Measurements from ENCODE around the gene PSME1.
A peak's percentile ranks its signal among the peaks of the same experiment; 100 is the strongest.

The PSME1 gene

DNA sequence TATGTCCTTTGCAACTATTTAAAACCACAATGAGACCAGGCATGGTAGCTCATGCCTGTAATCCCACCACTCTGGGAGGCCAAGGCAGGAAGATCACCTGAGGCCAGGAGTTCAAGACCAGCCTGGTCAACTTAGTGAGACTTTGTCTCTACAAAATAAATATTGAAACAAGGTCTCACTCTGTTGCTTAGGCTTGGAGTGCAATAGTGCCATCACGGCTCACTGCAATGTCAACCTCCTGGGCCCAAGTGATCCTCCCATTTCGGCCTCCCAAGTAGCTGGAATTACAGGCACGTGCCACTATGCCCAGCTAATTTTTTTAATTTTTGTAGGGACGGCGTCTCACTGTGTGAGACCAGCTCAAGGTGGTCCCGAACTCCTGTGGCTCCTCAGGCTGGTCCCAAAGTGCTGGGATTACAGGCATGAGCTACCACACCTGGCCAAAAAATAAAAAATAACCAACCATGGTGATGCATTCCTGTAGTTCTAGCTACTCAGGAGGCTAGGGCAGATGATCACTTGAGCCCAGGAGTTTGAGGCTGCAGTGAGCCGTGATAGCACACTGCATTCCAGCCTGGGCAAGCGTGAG, 6.5 kb upstream of the PSME1 start:
- intact Hi-C loops (cut with micrococcal nuclease), result no loop called here
- H3K27me3 Mint-ChIP-seq, result no peaks in the 10 kb centered on the region
- H3K36me3 Mint-ChIP-seq (ENCODE audit: low read depth), result peaks cover 33% of the 10 kb centered on the region
- no peak overlapping the region for H3K27ac Mint-ChIP-seq
- H3K4me1 Mint-ChIP-seq (ENCODE audit: low read depth), result peaks cover 17% of the 10 kb centered on the region
- no peak overlapping the region for H3K4me3 Mint-ChIP-seq
- H3K9me3 Mint-ChIP-seq, result no peaks in the 10 kb centered on the region

DNA sequence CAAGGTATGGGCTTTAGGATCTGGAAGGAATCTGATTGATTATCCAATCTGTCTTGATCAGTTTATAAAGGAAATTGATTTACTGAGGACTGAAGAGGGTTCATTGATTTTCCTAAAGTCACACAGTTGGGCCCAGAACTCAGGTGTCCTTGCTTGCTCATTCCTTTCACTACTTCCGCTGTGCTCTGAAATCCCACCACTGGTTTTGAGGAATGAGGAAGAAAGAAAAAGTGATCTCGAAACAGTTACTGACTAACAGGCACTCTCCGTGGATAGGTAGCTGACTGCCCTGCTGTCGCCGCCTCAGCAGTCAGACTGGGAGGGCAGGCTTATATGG, 5.6 kb upstream of the PSME1 start, which contains the start of gene FITM1:
FITM1 (plus strand) TSS at position 280 of the 337 bp plus-strand sequence. CDS start 905 bp downstream, outside the sequence.
- peaks cover 21% of the 10 kb centered on the region for H3K4me1 Mint-ChIP-seq (ENCODE audit: low read depth)
- no peak within 1 kb of the TSS for H3K4me3 Mint-ChIP-seq
- intact Hi-C loops (cut with micrococcal nuclease), result no loop called here
- H3K9me3 Mint-ChIP-seq, result no peaks in the 10 kb centered on the region
- no peaks in the 10 kb centered on the region for H3K27me3 Mint-ChIP-seq
- H3K27ac Mint-ChIP-seq, result no peak within 1 kb of the TSS
- peaks cover 25% of the 10 kb centered on the region for H3K36me3 Mint-ChIP-seq (ENCODE audit: low read depth)

DNA sequence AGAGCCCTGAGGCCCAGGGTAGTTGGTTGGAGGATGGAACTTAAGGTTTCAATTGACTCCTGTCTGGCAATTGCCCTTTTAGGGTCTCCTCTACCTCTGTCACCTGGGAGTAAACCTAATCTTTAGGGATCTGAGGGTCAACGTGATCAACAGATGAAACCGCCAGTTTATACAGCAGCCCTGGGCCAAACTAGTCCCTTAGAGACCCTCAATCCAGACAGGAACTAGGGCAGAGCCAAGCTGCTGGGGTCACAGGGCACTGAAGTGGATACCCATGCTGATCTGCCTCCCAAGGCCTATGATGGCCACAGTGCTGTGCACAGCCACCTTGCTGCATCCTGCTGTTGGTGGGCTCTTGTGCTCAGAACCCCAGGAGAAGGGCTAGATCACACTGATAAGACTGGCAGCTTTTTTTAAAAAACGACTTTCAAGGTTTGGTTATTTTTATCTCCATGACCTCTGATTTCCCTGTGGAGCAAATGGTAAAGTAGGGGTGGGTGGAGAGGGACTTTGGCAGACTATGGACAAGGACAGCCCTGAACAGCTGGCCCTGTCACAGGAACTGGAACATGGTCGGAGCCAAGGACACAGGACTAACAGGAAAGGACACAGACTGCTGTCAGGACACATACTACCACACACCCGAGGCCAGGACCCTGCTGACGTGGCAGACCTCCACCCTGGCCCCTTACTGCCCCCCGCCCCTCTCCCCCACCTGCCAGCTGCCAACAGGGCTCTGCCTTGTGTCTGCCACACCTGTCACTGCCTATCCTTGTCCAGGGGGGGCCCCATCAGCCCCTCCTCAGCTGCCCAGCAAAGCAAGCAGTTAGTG, 5.1 kb upstream of the PSME1 start:
- H3K4me3 Mint-ChIP-seq, result no peak overlapping the region
- H3K4me1 Mint-ChIP-seq (ENCODE audit: low read depth), result peaks cover 25% of the 10 kb centered on the region
- H3K36me3 Mint-ChIP-seq (ENCODE audit: low read depth), result peaks cover 23% of the 10 kb centered on the region
- intact Hi-C loops (cut with micrococcal nuclease), result no loop called here
- H3K27ac Mint-ChIP-seq, result no peak overlapping the region
- no peaks in the 10 kb centered on the region for H3K9me3 Mint-ChIP-seq
- H3K27me3 Mint-ChIP-seq, result no peaks in the 10 kb centered on the region

DNA sequence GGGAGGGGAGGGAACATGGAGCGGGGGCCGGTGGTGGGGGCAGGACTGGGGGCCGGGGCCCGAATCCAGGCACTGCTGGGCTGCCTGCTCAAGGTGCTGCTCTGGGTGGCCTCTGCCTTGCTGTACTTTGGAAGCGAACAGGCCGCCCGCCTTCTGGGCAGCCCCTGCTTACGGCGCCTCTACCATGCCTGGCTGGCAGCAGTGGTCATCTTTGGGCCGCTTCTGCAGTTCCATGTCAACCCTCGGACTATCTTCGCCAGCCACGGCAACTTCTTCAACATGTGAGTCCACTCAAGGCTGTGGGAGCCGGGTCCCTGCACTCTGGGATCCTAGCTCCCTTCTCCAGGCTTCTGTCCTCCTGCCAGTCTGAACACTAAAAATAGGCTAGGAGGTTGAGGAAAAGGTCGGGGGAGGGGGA, 4.4 kb upstream of the PSME1 start:
- intact Hi-C loops (cut with micrococcal nuclease), result no loop called here
- no peaks in the 10 kb centered on the region for H3K27me3 Mint-ChIP-seq
- peaks cover 28% of the 10 kb centered on the region for H3K4me1 Mint-ChIP-seq (ENCODE audit: low read depth)
- no peak overlapping the region for H3K27ac Mint-ChIP-seq
- peaks cover 26% of the 10 kb centered on the region for H3K36me3 Mint-ChIP-seq (ENCODE audit: low read depth)
- no peaks in the 10 kb centered on the region for H3K9me3 Mint-ChIP-seq
- H3K4me3 Mint-ChIP-seq, result no peak overlapping the region

DNA sequence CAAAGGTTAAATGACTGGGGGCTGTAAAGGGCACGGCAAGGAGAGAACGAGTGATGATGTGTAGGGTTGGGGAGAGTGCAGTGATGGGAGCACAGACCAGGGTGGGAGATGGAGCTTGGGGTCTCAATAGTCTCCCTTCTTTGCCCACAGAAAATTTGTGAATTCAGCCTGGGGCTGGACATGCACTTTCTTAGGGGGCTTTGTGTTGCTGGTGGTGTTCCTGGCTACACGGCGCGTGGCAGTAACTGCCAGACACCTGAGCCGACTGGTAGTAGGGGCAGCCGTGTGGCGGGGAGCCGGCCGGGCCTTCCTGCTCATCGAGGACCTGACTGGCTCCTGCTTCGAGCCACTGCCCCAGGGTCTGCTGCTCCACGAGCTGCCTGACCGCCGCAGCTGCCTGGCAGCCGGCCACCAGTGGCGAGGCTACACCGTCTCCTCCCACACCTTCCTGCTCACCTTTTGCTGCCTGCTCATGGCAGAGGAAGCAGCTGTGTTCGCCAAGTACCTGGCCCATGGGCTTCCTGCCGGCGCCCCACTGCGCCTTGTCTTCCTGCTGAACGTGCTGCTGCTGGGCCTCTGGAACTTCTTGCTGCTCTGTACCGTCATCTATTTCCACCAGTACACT, 3.8 kb upstream of the PSME1 start:
- Mint-ChIP-seq H3K4me3 (no peak overlapping the region), H3K4me1 (ENCODE audit: low read depth) (peaks cover 34% of the 10 kb centered on the region), H3K9me3 (no peaks in the 10 kb centered on the region), H3K27ac (peak overlapping the region; percentile 52), H3K36me3 (ENCODE audit: low read depth) (peaks cover 32% of the 10 kb centered on the region), H3K27me3 (no peaks in the 10 kb centered on the region)
- intact Hi-C loops (cut with micrococcal nuclease), result no loop called here

DNA sequence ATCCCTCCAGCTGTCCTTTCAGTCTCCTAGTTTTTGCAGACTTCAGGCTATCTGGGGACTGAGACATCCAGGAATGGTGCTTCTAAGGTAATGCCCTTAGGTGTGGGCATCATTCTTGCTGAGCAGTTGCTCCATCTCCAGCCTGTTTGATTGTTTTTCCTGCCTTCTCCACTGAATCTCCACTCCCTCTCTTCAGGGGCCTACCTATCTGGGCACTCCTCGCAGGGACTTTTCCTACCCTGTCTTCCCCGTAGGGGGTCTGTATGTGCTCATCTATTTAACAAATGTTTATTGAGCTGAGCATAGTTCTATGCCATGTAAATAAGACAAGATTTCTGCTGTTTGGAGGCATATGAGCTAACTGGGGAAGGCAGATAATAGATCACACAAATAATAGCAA, 3.0 kb upstream of the PSME1 start:
- intact Hi-C loops (cut with micrococcal nuclease), result no loop called here
- H3K4me3 Mint-ChIP-seq, result no peak overlapping the region
- H3K9me3 Mint-ChIP-seq, result no peaks in the 10 kb centered on the region
- H3K36me3 Mint-ChIP-seq (ENCODE audit: low read depth), result peaks cover 40% of the 10 kb centered on the region
- H3K27me3 Mint-ChIP-seq, result no peaks in the 10 kb centered on the region
- no peak overlapping the region for H3K27ac Mint-ChIP-seq
- peaks cover 42% of the 10 kb centered on the region for H3K4me1 Mint-ChIP-seq (ENCODE audit: low read depth)

DNA sequence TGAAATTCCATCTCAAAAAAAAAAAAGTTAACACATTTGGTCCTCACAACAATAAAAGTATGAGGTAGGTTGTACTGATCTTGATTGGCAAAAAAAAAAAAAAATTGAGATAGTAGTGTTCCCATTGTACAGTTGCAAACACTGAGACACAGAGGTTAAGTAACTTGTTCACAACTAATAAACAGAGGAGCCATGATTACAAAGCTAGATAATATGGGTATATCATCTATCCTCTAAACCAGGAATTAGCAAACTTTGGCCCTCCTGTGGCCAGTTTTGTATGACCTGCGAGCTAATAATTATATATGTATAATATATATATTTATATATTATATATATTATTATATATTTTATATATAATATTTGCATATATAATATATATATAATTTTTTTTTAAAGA, 2.3 kb upstream of the PSME1 start:
- H3K27me3 Mint-ChIP-seq, result no peaks in the 10 kb centered on the region
- intact Hi-C loops (cut with micrococcal nuclease), result no loop called here
- no peak overlapping the region for H3K27ac Mint-ChIP-seq
- H3K4me3 Mint-ChIP-seq, result no peak overlapping the region
- H3K36me3 Mint-ChIP-seq (ENCODE audit: low read depth), result peaks cover 48% of the 10 kb centered on the region
- peaks cover 50% of the 10 kb centered on the region for H3K4me1 Mint-ChIP-seq (ENCODE audit: low read depth)
- H3K9me3 Mint-ChIP-seq, result no peaks in the 10 kb centered on the region

DNA sequence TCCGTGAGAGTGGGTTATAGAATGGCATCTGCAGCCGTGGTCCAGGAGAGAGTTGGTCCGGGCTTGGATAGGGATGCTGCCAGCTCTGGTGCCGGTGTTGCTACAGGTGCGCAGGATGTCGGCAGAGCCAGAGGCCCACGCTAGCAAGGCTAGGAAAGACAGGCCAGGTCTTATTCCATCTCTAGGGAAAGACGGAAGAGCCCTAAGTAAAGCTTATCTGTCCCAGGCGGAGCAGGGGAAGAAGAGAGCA, 485 bp upstream of the PSME1 start:
- intact Hi-C loops (cut with micrococcal nuclease), result no loop called here
- Mint-ChIP-seq H3K4me3 (peak overlapping the region; percentile 85), H3K27ac (peak overlapping the region; percentile 76), H3K9me3 (no peaks in the 10 kb centered on the region), H3K4me1 (ENCODE audit: low read depth) (peaks cover 64% of the 10 kb centered on the region), H3K36me3 (ENCODE audit: low read depth) (peaks cover 60% of the 10 kb centered on the region), H3K27me3 (no peaks in the 10 kb centered on the region)

DNA sequence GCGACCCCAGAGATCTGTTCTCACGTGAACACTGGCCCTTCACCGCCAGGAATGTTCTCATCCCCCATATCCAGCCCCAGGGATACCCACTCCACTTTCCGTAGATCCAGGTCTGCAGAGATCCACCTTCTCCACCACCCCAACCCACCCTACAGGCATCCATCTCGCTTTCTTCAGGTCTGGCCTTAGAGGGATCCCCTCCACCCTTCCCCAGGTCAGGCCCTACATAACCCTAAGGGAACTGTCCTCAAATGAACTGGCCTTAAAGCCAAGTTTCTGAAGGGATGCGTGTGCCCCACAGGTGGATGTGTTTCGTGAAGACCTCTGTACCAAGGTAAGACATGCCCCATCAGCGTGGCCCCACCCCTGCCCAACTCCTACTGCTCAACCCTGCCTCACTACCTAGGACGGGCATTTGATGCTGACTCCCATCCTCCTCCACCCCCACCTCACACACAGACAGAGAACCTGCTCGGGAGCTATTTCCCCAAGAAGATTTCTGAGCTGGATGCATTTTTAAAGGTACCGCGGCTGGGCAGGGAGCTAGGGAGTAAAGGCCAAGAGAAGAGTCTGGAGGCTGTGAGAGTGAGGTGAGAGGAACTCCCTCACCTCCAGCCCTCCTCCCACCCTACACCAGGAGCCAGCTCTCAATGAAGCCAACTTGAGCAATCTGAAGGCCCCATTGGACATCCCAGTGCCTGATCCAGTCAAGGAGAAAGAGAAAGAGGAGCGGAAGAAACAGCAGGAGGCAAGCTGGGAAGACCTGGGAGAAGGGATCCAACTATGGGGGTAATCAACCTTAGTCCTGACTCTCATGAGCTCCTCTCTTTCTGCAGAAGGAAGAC, 912 bp downstream of the PSME1 start:
- intact Hi-C loops (cut with micrococcal nuclease), result loop anchor here (1.0 kb wide), 1 partner anchor 22 kb away; no protein-coding TSS in a partner anchor
- Mint-ChIP-seq H3K27me3 (no peaks in the 10 kb centered on the region), H3K4me3 (peak overlapping the region; percentile 85), H3K27ac (peak overlapping the region; percentile 76), H3K9me3 (no peaks in the 10 kb centered on the region), H3K36me3 (ENCODE audit: low read depth) (peaks cover 57% of the 10 kb centered on the region), H3K4me1 (ENCODE audit: low read depth) (peaks cover 62% of the 10 kb centered on the region)

DNA sequence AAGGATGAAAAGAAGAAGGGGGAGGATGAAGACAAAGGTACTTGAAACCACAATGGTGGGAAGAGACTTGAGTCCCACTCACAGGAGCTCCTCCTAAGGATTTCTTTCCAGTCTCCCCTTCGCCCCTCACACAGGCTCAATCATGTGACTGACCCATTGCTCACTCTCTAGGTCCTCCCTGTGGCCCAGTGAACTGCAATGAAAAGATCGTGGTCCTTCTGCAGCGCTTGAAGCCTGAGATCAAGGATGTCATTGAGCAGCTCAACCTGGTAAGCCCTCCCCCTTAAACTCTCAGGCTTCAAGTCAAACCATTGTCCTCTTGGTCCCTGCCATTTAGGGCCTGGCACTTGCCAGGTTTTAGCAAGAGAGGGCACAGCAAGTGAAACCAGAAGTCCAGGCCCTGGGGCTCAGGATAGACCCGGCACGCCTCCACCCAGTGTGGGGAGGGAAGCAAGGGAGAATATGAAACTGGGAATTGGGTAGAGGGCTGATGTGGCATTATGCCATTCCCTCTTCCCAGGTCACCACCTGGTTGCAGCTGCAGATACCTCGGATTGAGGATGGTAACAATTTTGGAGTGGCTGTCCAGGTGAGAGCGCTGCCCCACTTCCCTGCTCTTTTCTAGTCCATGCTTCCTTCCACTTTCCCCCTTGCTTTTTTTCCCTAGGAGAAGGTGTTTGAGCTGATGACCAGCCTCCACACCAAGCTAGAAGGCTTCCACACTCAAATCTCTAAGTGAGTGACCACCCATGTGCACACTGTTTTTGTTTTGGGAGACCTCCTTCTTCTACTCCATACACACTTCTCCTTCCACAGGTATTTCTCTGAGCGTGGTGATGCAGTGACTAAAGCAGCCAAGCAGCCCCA, 1.8 kb downstream of the PSME1 start:
- Mint-ChIP-seq H3K27ac (peak overlapping the region; percentile 76), H3K36me3 (ENCODE audit: low read depth) (peaks cover 52% of the 10 kb centered on the region), H3K4me1 (ENCODE audit: low read depth) (peaks cover 66% of the 10 kb centered on the region), H3K27me3 (no peaks in the 10 kb centered on the region), H3K9me3 (no peaks in the 10 kb centered on the region), H3K4me3 (no peak overlapping the region)
- intact Hi-C loops (cut with micrococcal nuclease), result no loop called here

DNA sequence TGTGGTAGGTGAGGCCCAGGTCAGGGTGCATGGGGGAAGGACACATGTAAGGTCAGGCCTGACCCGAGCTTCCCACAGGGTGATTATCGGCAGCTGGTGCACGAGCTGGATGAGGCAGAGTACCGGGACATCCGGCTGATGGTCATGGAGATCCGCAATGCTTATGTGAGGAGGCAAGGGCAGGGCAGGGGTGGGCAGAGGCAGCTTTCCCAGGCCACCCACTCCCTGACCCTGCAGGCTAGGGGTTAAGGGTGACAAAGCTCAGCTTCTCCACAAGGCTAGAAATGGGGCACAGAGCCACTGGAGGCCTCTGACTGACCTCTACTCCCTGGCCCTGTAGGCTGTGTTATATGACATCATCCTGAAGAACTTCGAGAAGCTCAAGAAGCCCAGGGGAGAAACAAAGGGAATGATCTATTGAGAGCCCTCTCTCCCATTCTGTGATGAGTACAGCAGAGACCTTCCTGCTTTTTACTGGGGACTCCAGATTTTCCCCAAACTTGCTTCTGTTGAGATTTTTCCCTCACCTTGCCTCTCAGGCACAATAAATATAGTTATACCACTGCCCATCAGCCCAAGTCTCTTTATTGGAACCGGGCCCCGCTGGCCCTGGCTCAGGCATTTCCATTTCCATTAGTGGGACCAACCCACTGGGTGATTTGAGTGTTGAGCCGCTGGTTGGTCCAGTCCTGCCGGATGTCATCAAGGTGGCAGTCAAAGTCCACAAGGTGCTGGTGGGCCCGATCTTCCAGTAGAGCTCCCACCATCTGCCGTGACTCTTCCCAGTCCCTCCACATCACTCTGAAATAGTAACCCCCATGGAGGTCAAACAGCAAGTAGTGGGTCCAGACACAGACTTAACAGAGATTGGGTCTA, 2.6 kb downstream of the PSME1 start:
- peaks cover 57% of the 10 kb centered on the region for H3K36me3 Mint-ChIP-seq (ENCODE audit: low read depth)
- H3K9me3 Mint-ChIP-seq, result no peaks in the 10 kb centered on the region
- H3K4me3 Mint-ChIP-seq, result no peak overlapping the region
- no peaks in the 10 kb centered on the region for H3K27me3 Mint-ChIP-seq
- H3K27ac Mint-ChIP-seq, result peak overlapping the region; percentile 76
- intact Hi-C loops (cut with micrococcal nuclease), result no loop called here
- peaks cover 67% of the 10 kb centered on the region for H3K4me1 Mint-ChIP-seq (ENCODE audit: low read depth)

DNA sequence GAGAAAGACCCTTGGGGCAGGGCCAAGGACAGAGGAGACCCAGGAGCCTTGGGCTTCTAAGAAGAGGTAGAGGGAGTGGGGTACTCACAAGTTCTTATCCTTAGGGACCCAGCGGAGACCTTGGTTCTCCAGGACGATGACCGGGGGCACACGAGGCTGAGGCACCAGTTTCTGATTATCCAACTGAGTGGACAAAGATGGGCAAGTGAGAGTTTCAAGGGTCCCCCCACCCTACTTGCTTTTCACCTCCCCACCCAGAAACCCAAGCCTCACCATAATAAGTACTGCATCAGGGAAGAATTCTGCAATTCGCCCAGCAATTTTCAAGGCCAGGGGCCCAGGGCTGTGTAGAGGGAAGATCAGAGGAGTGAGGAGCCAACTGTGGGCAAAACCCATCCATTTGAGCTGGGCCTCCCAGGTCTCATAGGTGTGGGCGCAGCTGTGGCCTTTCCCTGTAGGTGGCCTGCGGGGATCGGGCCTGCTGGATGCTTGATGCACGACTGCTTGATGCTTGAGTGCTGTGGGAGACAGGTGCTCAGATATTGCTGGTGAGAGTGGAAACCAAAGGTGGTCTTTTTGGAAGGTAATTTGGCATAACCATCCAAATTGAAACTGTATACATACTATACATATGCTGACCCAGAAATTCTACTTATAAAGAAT, 3.4 kb downstream of the PSME1 start:
- intact Hi-C loops (cut with micrococcal nuclease), result no loop called here
- Mint-ChIP-seq H3K36me3 (ENCODE audit: low read depth) (peaks cover 65% of the 10 kb centered on the region), H3K4me3 (no peak overlapping the region), H3K4me1 (ENCODE audit: low read depth) (peaks cover 72% of the 10 kb centered on the region), H3K27ac (peak overlapping the region; percentile 42), H3K27me3 (no peaks in the 10 kb centered on the region), H3K9me3 (no peaks in the 10 kb centered on the region)
